CD1c-positive myeloid dendritic cell (primary cell): Measurements from ENCODE around the gene CCDC106.
A peak's percentile ranks its signal among the peaks of the same experiment; 100 is the strongest.

ENCODE experiments used
- DNase-seq: peaks from one replicate; pipeline ENCODE4 v3.0.0-alpha.2; 2016; ENCODE audit errors: extremely low spot score

The CCDC106 gene

DNA sequence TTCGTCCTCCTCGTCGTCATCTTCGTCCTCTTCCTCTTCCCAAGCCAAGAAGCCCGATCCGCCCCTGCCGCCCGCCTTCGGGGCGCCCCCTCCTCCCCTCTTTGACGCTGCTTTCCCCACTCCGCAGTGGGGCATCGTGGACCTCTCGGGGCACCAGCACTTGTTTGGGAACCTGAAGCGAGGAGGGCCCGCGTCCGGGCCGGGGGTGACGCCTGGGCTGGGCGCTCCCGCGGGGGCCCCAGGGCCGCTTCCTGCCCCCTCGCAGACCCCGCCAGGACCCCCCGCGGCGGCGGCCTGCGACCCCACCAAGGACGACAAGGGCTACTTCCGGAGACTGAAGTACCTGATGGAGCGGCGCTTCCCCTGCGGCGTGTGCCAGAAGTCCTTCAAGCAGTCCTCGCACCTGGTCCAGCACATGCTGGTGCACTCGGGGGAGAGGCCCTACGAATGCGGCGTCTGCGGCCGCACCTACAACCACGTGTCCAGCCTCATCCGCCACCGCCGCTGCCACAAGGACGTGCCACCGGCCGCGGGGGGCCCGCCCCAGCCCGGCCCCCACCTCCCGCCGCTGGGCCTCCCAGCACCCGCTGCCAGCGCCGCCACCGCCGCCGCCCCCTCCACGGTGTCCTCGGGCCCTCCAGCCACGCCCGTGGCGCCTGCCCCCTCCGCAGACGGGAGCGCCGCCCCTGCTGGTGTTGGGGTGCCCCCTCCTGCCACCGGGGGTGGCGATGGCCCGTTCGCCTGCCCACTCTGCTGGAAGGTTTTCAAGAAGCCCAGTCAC lies 33.9 kb upstream of the CCDC106 start:
- no peak for DNase-seq

DNA sequence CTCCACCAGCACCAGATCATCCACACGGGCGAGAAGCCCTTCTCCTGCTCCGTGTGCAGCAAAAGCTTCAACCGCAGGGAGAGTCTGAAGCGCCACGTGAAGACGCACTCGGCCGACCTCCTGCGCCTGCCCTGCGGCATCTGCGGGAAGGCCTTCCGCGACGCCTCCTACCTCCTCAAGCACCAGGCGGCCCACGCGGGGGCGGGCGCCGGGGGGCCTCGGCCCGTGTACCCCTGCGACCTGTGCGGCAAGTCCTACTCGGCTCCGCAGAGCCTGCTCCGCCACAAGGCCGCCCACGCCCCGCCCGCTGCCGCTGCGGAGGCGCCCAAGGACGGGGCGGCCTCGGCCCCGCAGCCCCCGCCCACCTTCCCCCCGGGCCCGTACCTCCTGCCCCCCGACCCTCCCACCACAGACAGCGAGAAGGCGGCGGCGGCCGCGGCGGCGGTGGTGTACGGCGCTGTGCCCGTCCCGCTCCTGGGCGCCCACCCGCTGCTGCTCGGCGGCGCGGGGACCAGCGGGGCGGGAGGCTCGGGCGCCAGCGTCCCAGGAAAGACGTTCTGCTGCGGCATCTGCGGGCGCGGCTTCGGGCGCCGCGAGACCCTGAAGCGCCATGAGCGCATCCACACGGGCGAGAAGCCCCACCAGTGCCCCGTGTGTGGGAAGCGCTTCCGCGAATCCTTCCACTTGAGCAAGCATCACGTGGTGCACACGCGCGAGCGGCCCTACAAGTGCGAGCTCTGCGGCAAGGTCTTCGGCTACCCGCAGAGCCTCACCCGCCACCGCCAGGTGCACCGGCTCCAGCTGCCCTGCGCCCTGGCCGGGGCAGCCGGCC lies 33.1 kb upstream of the CCDC106 start:
- DNase-seq = no peak

DNA sequence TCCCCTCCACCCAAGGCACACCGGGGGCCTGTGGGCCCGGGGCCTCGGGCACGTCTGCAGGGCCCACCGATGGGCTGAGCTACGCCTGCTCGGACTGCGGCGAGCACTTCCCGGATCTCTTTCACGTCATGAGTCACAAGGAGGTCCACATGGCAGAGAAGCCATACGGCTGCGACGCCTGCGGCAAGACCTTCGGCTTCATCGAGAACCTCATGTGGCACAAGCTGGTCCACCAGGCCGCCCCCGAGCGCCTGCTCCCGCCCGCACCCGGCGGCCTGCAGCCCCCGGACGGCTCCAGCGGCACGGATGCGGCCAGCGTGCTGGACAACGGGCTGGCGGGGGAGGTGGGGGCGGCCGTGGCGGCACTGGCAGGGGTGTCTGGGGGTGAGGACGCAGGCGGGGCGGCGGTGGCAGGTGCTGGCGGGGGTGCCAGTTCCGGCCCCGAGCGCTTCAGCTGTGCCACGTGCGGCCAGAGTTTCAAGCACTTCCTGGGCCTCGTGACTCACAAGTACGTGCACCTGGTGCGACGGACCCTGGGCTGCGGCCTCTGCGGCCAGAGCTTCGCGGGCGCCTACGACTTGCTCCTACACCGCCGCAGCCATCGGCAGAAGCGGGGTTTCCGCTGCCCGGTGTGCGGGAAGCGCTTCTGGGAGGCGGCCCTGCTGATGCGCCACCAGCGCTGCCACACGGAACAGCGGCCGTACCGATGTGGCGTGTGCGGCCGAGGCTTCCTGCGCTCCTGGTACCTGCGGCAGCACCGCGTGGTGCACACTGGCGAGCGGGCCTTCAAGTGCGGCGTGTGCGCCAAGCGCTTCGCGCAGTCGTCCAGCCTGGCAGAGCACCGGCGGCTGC lies 32.2 kb upstream of the CCDC106 start:
- DNase-seq = no peak

DNA sequence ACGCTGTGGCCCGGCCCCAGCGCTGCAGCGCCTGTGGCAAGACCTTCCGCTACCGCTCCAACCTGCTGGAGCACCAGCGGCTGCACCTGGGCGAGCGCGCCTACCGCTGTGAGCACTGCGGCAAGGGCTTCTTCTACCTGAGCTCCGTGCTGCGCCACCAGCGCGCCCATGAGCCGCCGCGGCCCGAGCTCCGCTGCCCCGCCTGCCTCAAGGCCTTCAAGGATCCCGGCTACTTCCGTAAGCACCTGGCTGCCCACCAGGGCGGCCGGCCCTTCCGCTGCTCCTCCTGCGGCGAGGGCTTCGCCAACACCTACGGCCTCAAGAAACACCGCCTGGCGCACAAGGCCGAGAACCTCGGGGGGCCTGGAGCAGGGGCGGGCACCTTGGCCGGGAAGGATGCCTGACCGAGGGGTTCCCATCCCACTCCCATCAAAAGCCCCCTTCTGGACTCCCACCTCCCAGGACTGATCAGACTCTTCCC lies 31.6 kb upstream of the CCDC106 start:
- no peak for DNase-seq

GRCh38 chr19:55617426-55617825 lies 30.6 kb upstream of the CCDC106 start:
- DNase-seq = no peak

GRCh38 chr19:55618426-55618825 lies 29.6 kb upstream of the CCDC106 start:
- no peak for DNase-seq

DNA sequence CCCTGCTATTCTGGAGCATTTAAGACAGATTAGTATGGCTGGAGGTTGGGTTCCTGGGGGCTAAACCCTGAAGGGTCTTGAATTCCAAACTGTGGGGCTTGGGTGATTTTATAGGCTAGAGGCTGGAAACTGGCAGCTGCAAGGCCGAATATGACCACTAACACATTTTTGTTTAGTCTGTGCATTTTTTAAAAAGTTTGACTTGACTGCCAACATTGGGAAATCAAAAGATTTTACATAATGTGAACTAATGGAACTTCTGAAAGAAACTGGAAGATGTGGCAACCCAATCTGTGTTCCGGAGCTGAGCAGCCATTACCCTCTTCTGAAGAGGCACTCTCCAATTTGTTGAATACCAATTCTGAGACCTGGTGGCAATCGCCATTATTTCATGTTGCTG lies 28.7 kb upstream of the CCDC106 start:
- DNase-seq = no peak

DNA sequence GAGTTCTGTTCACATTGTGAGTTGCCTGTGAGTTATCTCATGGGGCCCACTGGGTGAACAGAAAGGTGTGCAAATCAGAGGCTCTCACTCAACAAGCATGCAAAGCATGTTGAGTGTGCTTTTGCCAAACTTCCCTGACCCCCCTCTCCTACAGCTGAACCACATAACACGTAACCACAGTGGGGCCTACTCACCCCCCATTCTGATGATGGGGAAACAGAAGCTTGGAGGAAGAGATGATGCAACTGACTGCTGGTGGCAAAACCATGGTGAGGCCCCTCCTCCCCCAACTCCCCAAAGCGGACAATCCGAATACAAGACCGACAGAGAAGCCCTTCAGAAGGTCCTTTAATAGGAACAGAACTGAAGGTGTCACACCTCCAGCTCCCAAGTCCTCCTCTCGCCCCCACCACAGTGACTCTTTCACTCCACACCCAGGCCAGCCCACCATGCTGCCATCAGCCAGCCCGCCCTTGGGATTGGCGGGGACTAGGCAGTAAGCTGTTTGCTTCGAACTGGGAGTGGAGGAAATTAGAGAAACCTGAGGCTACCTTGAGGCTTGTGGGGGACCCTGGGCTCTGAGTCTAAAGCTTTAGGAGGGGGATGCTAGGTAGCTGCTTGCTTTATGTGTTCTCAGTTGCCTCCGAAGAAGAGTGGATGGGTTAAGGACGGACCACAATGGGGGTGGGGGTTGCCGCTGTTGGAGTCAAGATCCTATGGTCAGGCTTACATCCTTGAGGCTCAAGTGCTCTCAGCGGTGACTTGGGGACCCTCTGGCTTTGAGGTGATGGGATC lies 27.4 kb upstream of the CCDC106 start:
- DNase-seq = peak; percentile 40

DNA sequence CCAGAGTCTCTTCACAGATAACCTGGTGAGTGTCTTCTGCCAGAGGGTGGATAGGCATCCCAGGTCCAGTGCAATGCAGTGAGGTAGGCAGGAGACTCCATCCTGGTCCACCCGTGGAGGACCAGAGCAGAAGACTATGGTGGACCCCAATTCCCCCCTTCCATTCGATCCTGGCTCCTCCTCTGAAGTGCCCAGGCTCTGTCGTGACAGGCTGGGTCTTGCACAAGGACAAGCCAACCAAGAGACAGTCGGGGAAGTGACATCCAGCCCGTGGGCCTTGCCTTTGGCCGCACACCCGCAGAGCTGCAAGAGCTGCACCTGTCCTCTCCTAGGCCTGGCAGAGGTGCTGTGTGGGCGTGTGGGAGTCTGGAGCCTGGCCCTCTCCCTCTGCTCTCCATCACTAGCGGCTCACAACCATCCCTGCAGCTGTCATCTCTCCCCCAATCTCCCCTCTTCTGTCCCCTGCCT lies 26.8 kb upstream of the CCDC106 start:
- no peak for DNase-seq

- DNase-seq = no peak
Observed at GRCh38 chr19:55621673-55622231, 26.3 kb upstream of the CCDC106 start.

DNA sequence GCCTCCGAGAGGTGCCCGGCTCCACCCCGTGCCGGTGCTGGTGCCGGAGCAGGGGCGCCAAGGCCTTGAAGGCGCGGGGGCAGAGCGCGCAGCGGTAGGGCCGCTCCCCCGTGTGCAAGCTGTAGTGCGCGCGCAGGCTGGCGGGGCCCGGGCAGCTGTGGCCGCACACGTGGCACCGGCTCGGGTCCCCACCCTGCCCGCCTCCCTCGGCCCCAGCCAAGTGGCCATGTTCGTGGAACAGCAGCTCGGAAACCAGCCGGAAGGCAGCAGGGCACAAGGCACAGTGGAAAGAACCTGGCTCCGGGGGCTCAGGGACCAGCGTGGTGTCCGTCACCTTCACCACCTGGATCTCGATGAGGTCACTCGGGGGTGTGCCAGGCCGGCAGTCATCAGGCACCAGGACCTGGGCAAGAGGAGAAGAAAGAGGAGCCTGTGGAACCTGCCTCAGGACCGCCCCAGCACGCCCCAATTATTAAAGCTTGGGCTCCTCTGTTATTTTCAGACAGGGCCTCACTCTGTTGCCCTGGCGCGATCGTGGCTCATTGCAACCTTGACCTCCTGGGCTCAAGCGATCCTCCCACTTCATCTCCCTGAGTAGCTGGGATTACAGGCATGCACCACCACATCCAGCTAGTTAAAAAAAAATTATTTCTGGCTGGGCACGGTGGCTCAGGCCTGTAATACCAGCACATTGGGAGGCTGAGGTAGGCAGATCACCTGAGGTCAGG lies 25.6 kb upstream of the CCDC106 start:
- DNase-seq = no peak

DNA sequence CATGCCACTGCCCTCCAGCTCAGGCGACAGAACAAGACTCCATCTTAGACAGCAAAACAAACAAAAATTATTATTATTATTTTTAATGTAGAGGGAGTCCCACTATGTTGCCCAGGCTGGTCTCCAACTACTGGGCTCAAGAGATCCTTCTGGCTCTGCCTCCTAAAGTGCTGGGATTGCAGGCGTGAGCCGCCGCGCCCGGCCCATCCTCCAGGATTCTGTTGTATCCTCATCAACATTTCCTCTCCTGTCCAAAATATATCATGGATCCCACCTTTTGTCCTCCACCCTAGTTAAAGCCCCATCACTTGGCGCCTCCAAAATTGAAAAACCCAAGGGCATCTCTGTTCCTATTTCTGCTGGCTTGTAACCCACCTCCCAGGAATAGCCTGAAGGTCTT lies 24.9 kb upstream of the CCDC106 start:
- no peak for DNase-seq

DNA sequence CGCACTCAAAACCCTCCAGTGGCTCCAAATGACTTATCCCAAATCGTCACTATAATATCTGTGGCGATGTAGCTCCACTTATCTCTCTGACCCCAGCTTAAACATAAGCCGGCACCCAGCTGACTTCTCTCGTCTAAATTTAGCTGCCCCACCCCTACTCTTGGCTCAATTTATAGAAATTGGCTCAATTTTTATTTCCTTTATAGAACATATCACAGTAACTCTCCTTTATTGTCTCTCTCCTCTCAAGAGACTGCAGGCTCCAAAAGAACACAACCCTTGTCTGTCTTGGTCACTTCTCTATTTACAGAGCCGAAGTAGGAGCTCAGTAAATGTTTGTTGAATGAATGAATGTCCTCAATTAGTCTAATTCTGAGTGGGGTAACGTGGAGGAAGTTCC lies 24.5 kb upstream of the CCDC106 start:
- peak; percentile 19 for DNase-seq

GRCh38 chr19:55624109-55625003 lies 23.7 kb upstream of the CCDC106 start, which contains the start of gene ZNF784:
Gene ZNF784 (minus strand): TSS chr19:55624566. CDS start chr19:55624561, 5 bp downstream.
- DNase-seq = peak; percentile 97

DNA sequence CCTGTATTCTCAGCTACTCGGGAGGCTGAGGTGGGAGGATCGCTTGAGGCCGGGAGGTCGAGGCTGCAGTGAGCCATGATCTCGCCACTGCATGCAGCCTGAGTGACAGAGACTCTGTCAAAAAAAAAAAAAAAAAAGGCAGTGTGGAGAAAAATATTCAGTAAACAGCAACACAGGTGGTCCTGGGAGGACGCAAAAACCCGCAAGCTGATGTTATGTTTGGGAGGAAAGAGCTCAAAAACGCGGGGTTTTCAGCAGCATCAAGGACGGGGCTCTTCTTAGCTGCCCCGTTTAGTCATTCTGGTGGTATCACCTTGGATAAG lies 23.0 kb upstream of the CCDC106 start:
- DNase-seq = no peak

- DNase-seq = peak; percentile 39
Observed at GRCh38 chr19:55626350-55626749, 21.7 kb upstream of the CCDC106 start.

DNA sequence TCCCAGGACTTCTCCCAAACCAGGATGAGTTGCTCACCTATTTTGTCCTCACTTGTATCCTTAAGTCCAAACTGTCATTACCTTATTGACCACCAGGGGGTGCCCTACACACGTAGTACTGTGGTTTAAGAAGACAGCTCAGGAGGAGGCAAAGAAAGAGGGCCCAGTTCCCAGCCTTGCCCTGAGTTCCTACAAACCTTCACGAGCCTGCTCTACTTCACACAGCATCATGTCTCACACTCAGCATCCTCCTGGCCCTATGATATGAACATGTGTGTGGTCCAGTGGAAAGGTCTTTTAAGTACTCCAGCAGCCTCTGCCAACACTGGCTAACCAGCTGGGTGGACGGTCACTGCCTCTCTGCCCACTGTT lies 15.6 kb upstream of the CCDC106 start:
- peak; percentile 96 for DNase-seq

GRCh38 chr19:55633861-55634260 lies 14.2 kb upstream of the CCDC106 start:
- no peak for DNase-seq

DNA sequence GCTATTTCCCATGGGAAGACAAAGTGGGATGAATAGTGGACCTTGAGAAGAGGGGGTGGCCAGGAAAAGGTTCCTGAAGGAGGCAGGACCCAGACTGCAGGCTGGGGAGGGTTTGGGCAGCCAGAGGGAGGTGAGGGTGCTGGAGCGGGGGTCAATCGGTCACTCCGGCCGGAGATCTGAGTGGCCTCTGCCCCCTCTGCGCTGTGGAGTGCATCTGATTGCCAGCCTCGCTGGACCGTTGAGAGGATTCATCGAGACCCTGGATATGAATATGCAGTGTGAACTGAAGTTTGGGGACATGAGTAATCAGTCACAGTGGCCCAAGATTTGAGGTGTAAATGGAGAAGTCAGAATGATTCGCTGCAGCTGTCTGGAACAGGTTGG lies 12.7 kb upstream of the CCDC106 start:
- DNase-seq = no peak
